Right lobe of liver (tissue), 6 donors: ENCODE measurements around the gene DOP1B. TPM values are rescaled to one million over a fixed set of nuclear protein-coding genes. Genes with fewer than 3 reads are reported as not detected.
A peak's percentile ranks its signal among the peaks of the same experiment; 100 is the strongest.

Experiments
- ATAC-seq, 4 donors: fragments of 200-7000 bp; cut with Tn5 transposase; one replicate each; pipeline ENCODE4 v1.9.1; 2020; ENCODE audit warnings: mild to moderate bottlenecking in 4 of 4, moderate library complexity in 4 of 4
- DNase-seq, 3 donors: peaks; one replicate each; pipeline ENCODE4 v3.0.0-alpha.2; 2020
- H3K27ac ChIP-seq, 3 donors: fragments of 200-600 bp; one replicate each; pipeline ENCODE4 v1.8.0; 2022
- H3K27me3 ChIP-seq, 2 donors: fragments of 200-600 bp; one replicate each; pipeline ENCODE4 v1.8.0; 2022
- H3K36me3 ChIP-seq, 4 donors: fragments of 200-600 bp; sonication (generic) in 1 of 4; one replicate each; pipeline versions ENCODE4 v1.5.1 to v1.8.0; 2017 to 2022; ENCODE audit warnings: control low read depth in 1 of 4
- H3K4me1 ChIP-seq, 4 donors: fragments of 200-600 bp; sonication (generic) in 1 of 4; one replicate each; pipeline versions ENCODE4 v1.5.1 to v1.8.0; 2017 to 2022; ENCODE audit warnings: control low read depth in 1 of 4
- H3K4me3 ChIP-seq, 3 donors: fragments of 200-600 bp; one replicate each; pipeline ENCODE4 v1.8.0; 2022
- H3K9me3 ChIP-seq, 4 donors: fragments of 200-600 bp; sonication (generic) in 1 of 4; one replicate each; pipeline versions ENCODE4 v1.5.1 to v1.8.0; 2017 to 2022; ENCODE audit warnings: control low read depth in 1 of 4
- CTCF ChIP-seq, 4 donors: fragments of 200-600 bp in 3 of 4; fragments of 450-650 bp in 1 of 4; IDR thresholded peaks; one replicate each; pipeline versions ENCODE4 v1.5.1 to v1.8.0; 2016 to 2022; ENCODE audit warnings: antibody characterized with exemption in 4 of 4, mild to moderate bottlenecking in 2 of 4
- POLR2A ChIP-seq: fragments of 450-650 bp; IDR thresholded peaks from one replicate; pipeline ENCODE4 v1.6.1; 2017; ENCODE audit warnings: antibody characterized with exemption, mild to moderate bottlenecking
- WGBS: methylation state at CpG from one replicate; pipeline ENCODE4 v1.1.6; 2018; ENCODE audit warnings: low coverage, low lambda C conversion rate; ENCODE audit not compliant: insufficient coverage; ENCODE audit errors: missing lambda C conversion rate; 5-methylcytosine and 5-hydroxymethylcytosine counted together
- intact Hi-C, 2 donors: fragments of 100-400 bp; cut with DNase I; formaldehyde crosslinking; loops; one replicate each; pipeline versions ENCODE4 v1.11.2 to v1.14.1; 2022
- total RNA-seq, 6 experiments: library from RNA; depleted of rRNA in 2 of 6; stranded (reverse); fragments of >200 nt in 2 of 6; fragmentation: NEBNext Ultra II Directional in 3 of 6; extraction: Animal tissue kit (Norgen Biotek cat#: 25700) in 3 of 6; gene quantifications; one replicate each; pipeline versions ENCODE4 v1.1.0 to v1.2.4, GENCODE V29; 2016 to 2023
- donor health status: DM: no; HTN: yes; CAD: no.
- donor health status: DM: no; HTN: no; CAD: no.
- donor health status: DM: no; HTN: no; CAD: no.
- donor health status: DM: no; HTN: yes; CAD: no.
- donor health status: DM: no; HTN: yes; CAD: no.

DOP1B gene
- total RNA-seq, 6 experiments from 2014 or later: 6.6 to 30.1 (median 20.9) TPM

DNA sequence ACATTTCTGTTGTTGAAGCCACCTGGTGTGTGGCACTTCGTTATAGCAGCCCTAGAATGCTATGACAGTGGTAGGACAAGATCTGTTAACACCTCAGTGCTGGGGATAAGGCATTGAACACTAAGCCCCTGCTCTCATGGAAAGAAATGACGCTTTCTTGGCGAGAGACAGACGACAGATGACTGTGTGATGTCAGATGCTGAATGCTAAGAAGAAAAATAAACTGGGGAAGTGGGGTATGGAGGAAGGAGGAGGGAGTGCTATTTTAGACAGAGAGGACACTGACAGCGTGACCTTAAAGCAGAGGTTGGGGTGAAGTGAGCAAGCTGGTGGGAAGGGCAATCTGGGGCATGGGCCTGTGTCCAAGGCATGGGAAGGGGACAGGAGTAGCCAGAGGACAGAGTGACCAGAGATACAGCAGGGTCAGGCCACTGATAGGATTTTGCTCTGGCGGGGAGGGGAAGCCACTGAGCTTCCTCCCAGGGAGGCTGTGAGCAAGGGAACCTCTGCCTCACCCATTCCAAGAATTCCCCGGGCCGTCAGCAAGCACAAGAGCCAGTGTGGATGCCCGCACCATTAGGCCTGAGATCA lies 15.2 kb downstream of the DOP1B start:
- 43% methylated on average over 6 of the region's 9 CpGs for WGBS
- no peak overlapping the region for H3K4me3 ChIP-seq
- H3K36me3 ChIP-seq: peaks cover 0 to 2% (median 0%) of the 10 kb centered on the region in 4 donors
- no peak for TF ChIP-seq CTCF (IDR thresholded peaks at IDR 0.05)
- no peak for TF ChIP-seq POLR2A
- no peaks in the 10 kb centered on the region for H3K9me3 ChIP-seq
- no peak overlapping the region for H3K27ac ChIP-seq
- no peak for DNase-seq
- peaks cover 0 to 4% (median 0%) of the 10 kb centered on the region in 4 donors for H3K4me1 ChIP-seq
- peak; percentile 57 to 75 (median 60) for ATAC-seq
- intact Hi-C loops: no loop called here
- no peaks in the 10 kb centered on the region for H3K27me3 ChIP-seq

- ATAC-seq (no peak), DNase-seq (no peak)
- intact Hi-C loops: no loop called here
- no peaks in the 10 kb centered on the region for H3K27me3 ChIP-seq
- H3K36me3 ChIP-seq: no peaks in the 10 kb centered on the region
- H3K9me3 ChIP-seq: no peaks in the 10 kb centered on the region
- H3K4me1 ChIP-seq: no peaks in the 10 kb centered on the region
- no peak overlapping the region for H3K4me3 ChIP-seq
- 95% methylated on average over 3 of the region's 6 CpGs for WGBS
- no peak overlapping the region for H3K27ac ChIP-seq
- TF ChIP-seq CTCF (IDR thresholded peaks at IDR 0.05) (no peak), POLR2A (no peak)
Observed at GRCh38 chr21:36174780-36175179, 18.2 kb downstream of the DOP1B start.

DNA sequence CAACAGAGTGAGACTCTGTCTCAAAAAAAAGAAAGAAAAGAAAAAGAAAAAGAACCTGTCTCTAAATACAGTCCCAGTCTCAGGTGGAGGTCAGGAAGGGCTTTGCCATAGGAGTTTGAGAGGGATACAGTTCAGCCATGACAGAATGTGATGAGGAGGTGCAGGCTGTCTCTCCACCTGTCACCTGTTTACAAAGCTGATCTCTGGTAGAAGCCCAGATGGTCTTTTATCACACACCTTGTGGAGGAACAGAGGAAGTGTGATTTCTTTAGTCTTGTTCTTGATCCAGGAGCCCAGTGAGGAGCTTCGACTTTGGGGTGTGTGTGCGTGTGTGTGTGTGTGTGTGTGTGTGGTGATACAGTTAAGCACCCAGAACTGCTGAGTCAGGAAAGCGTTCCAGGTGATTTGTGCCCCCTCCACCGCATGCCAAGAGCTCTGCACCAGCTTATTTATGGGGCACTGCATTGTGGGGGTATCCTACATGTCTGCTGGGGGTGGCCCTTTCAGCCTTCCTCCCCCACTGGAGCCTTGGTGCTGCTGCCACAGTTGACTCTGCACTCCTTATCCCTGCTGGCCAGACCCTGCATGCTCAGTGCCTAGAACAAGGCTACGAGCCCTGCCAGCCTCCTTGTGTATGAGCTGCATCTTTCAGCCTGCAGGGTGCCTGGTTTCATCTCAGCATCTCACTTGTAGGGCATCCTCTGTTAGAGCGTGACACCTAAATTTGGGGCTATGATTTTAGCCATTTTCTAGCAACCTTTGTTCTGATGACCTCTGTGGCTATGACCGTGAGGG lies 19.3 kb downstream of the DOP1B start:
- Histone ChIP-seq H3K4me3 (no peak overlapping the region), H3K27ac (no peak overlapping the region), H3K4me1 (no peaks in the 10 kb centered on the region), H3K36me3 (no peaks in the 10 kb centered on the region), H3K9me3 (no peaks in the 10 kb centered on the region), H3K27me3 (no peaks in the 10 kb centered on the region)
- TF ChIP-seq CTCF (IDR thresholded peaks at IDR 0.05): no peak
- TF ChIP-seq POLR2A: no peak
- 67% methylated on average over 2 of the region's 7 CpGs for WGBS
- DNase-seq: no peak
- intact Hi-C loops: no loop called here
- ATAC-seq: no peak

DNA sequence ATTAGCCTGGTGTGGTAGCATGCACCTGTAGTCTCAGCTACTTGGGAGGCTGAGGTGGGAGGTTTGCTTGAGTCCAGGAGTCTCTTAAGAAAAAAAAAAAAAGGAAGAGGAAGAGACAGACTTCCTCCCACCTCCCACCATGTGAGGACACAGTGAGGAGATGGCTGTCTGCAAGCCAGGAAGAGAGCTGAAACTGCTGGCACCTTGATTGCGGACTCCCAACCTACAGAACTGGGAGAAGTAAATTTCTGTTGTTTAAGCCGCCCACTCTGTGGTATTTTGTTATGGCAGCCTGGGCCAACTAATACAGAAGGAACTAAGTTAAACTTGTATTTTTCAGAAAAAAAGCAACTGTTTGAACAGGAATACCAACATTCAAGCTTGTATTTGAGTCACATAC lies 21.7 kb downstream of the DOP1B start:
- Histone ChIP-seq H3K4me3 (no peak overlapping the region), H3K4me1 (peaks cover 0 to 8% (median 0%) of the 10 kb centered on the region in 4 donors), H3K36me3 (no peaks in the 10 kb centered on the region), H3K27me3 (no peaks in the 10 kb centered on the region), H3K27ac (no peak overlapping the region), H3K9me3 (no peaks in the 10 kb centered on the region)
- WGBS: 58% methylated on average over 2 of the region's 2 CpGs
- TF ChIP-seq CTCF (IDR thresholded peaks at IDR 0.05) (no peak), POLR2A (no peak)
- intact Hi-C loops: no loop called here
- DNase-seq (no peak), ATAC-seq (no peak)
